PC-9 (cell line): Measurements from ENCODE around the gene CPE. TPM values are rescaled to one million over a fixed set of nuclear protein-coding genes. Genes with fewer than 3 reads are reported as not detected.

Source experiments
- BruUV-seq: library from RNA; stranded (reverse); fragments of 400-500 nt; replicated peaks from 2 replicates; lab custom pipeline; 2021; lab: Mats Ljungman, UMichigan
- CTCF ChIA-PET: fragments of 300-600 bp; sonication (Branson Sonifier 250); formaldehyde crosslinking; loops from one replicate; lab custom pipeline; 2022; ENCODE audit warnings: antibody characterized with exemption; lab: Charles Lee
- POLR2A ChIA-PET: fragments of 300-600 bp; sonication (Branson Sonifier 250); formaldehyde crosslinking; loops from one replicate; lab custom pipeline; 2022; ENCODE audit warnings: antibody characterized with exemption; ENCODE audit not compliant: unreplicated experiment; lab: Charles Lee
- DNase-seq, 2 experiments: peaks; one replicate each; pipeline versions ENCODE4 v3.0.0 to v3.0.0-alpha.2; 2015 to 2022; ENCODE audit warnings: mixed read lengths in 1 of 2
- H2AFZ ChIP-seq: fragments of 200-600 bp; sonication (generic); 2 replicates; pipeline ENCODE4 v1.8.1; 2017; ENCODE audit warnings: antibody characterized with exemption
- H3F3A ChIP-seq: fragments of 200-600 bp; sonication (generic); 2 replicates; pipeline ENCODE4 v1.8.1; 2017; ENCODE audit warnings: antibody characterized with exemption, mild to moderate bottlenecking, low read depth; ENCODE audit not compliant: insufficient read depth
- H3K27ac ChIP-seq: fragments of 200-600 bp; sonication (generic); 2 replicates; pipeline ENCODE4 v1.6.1; 2016; ENCODE audit warnings: mixed run types
- H3K27me3 ChIP-seq: fragments of 200-600 bp; sonication (generic); 2 replicates; pipeline ENCODE4 v1.6.1; 2016; ENCODE audit warnings: low read depth, mixed run types; ENCODE audit not compliant: insufficient read depth
- H3K36me3 ChIP-seq: fragments of 200-600 bp; sonication (generic); 2 replicates; pipeline ENCODE4 v1.6.1; 2016; ENCODE audit warnings: low read depth, mixed run types
- H3K4me1 ChIP-seq: fragments of 200-600 bp; sonication (generic); replicated peaks from 2 replicates; pipeline ENCODE4 v1.6.1; 2016; ENCODE audit warnings: mixed run types; ENCODE audit not compliant: insufficient read depth
- H3K4me2 ChIP-seq: fragments of 200-600 bp; sonication (generic); 2 replicates; pipeline ENCODE4 v1.6.1; 2017; ENCODE audit warnings: mixed run types
- H3K4me3 ChIP-seq: fragments of 200-600 bp; sonication (generic); 2 replicates; pipeline ENCODE4 v1.6.1; 2016; ENCODE audit warnings: mixed run types
- H3K79me2 ChIP-seq: fragments of 200-600 bp; sonication (generic); 2 replicates; pipeline ENCODE4 v1.6.1; 2017; ENCODE audit warnings: low read depth, mixed run types
- H3K9me2 ChIP-seq: fragments of 200-600 bp; sonication (generic); 2 replicates; pipeline ENCODE4 v1.8.1; 2017; ENCODE audit warnings: mild to moderate bottlenecking; ENCODE audit not compliant: insufficient read depth
- H3K9me3 ChIP-seq: fragments of 200-600 bp; sonication (generic); 2 replicates; pipeline ENCODE4 v1.8.1; 2016; ENCODE audit warnings: low read depth; ENCODE audit not compliant: insufficient read depth
- H4K20me1 ChIP-seq: fragments of 200-600 bp; sonication (generic); 2 replicates; pipeline ENCODE4 v1.8.1; 2017; ENCODE audit not compliant: insufficient read depth
- EZH2 ChIP-seq: fragments of 200-600 bp; sonication (generic); IDR thresholded peaks from 2 replicates; pipeline ENCODE4 v1.8.0; 2017; ENCODE audit warnings: antibody characterized with exemption, low read depth
- intact Hi-C: fragments of 100-400 bp; cut with micrococcal nuclease; formaldehyde crosslinking; loops from one replicate; pipeline ENCODE4 v1.10.0; 2022; ENCODE audit not compliant: unreplicated experiment
- total RNA-seq: library from RNA; stranded (reverse); gene quantifications from 2 replicates; pipeline ENCODE4 v1.2.3, GENCODE V29; 2021
- TF ChIP-seq, protein P1 (sequence below): fragments of 200-600 bp; sonication (generic); conservative IDR thresholded peaks from 2 replicates; pipeline ENCODE4 v1.6.1; 2017; ENCODE audit warnings: mixed run types, antibody characterized with exemption, mild to moderate bottlenecking, moderate library complexity

Gene CPE
- total RNA-seq, 1 experiment from 2014 or later = 1.3 TPM

DNA sequence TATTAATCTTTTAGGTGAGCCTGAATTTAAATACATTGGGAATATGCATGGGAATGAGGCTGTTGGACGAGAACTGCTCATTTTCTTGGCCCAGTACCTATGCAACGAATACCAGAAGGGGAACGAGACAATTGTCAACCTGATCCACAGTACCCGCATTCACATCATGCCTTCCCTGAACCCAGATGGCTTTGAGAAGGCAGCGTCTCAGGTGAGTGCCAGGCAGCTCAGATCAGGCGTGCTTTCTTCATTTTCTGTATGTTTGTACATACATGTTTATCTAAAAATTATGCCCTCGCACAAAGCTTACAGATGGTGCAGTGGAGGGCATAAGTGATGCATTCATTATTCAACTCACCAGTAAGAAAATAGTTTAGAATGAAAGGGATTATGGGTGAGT lies 85.6 kb downstream of the CPE start:
- POLR2A ChIA-PET = interaction anchor here (0.7 kb wide), 1 partner anchor 315 kb away, joined by 4 read pairs; no protein-coding TSS in a partner anchor
- no TSS peak for BruUV-seq

DNA sequence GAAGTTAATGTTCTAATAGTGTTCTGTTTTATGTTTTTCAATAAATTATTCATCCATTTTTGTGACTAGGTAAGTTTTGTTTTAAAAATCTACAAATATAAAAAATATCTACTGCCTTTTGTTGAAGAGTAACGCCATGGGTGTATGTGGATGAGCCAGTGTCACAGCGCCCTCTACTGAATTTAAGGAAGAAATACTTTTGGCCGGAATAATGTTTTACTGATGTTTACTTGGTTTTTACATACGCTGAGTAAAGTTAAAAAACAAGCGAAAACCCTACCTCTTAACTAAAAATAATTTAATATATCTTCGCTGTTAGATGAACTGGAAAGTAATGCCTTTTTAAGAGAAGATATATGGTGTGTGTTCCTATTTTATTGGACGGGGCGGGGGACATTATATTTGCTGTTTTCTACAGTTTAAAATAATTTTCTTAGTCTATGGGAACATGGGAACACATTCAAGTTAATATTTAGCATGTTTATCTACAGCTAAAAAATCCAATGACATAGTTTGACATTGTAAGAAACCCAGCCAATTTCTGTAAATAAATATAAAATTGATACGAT lies 86.1 kb downstream of the CPE start:
- BruUV-seq = no TSS peak
- no peaks in the 10 kb centered on the region for H3K4me1 ChIP-seq
- no peaks in the 10 kb centered on the region for H4K20me1 ChIP-seq
- no peaks in the 10 kb centered on the region for H3K9me3 ChIP-seq
- no peaks in the 10 kb centered on the region for H3K9me2 ChIP-seq
- no peaks in the 10 kb centered on the region for H3K36me3 ChIP-seq
- no peak overlapping the region for H3K27ac ChIP-seq
- CTCF ChIA-PET = no interaction called here
- no peak overlapping the region for H3K4me3 ChIP-seq
- H3K4me2 ChIP-seq = peak overlapping the region; percentile 57; the same call in 1 of the 2 replicates
- POLR2A ChIA-PET = interaction anchor here (0.7 kb wide), 1 partner anchor 315 kb away, joined by 4 read pairs; no protein-coding TSS in a partner anchor
- H3K27me3 ChIP-seq = no peaks in the 10 kb centered on the region
- H2AFZ ChIP-seq = no peak overlapping the region
- intact Hi-C loops = loop anchor here (1.0 to 10.0 kb wide), 5 partner anchors 108 to 680 kb away; partner anchors contain the start of genes KLHL2 and TMEM192
- DNase-seq = peak in 1 of 2 experiments; percentile 57
- H3F3A ChIP-seq = no peaks in the 10 kb centered on the region
- no peaks in the 10 kb centered on the region for H3K79me2 ChIP-seq
- TF ChIP-seq EZH2 = no peak
- TF ChIP-seq, protein P1, sequence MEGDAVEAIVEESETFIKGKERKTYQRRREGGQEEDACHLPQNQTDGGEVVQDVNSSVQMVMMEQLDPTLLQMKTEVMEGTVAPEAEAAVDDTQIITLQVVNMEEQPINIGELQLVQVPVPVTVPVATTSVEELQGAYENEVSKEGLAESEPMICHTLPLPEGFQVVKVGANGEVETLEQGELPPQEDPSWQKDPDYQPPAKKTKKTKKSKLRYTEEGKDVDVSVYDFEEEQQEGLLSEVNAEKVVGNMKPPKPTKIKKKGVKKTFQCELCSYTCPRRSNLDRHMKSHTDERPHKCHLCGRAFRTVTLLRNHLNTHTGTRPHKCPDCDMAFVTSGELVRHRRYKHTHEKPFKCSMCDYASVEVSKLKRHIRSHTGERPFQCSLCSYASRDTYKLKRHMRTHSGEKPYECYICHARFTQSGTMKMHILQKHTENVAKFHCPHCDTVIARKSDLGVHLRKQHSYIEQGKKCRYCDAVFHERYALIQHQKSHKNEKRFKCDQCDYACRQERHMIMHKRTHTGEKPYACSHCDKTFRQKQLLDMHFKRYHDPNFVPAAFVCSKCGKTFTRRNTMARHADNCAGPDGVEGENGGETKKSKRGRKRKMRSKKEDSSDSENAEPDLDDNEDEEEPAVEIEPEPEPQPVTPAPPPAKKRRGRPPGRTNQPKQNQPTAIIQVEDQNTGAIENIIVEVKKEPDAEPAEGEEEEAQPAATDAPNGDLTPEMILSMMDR = peak; percentile 88

More for the DNA sequence above, 85.6 kb downstream of the CPE start:
- TF ChIP-seq, protein P1 = no peak
- no peak for TF ChIP-seq EZH2
- Histone ChIP-seq H3K27me3 (no peaks in the 10 kb centered on the region), H3K9me3 (no peaks in the 10 kb centered on the region), H3K79me2 (no peaks in the 10 kb centered on the region), H4K20me1 (no peaks in the 10 kb centered on the region), H3K9me2 (no peaks in the 10 kb centered on the region), H3K27ac (no peak overlapping the region), H2AFZ (no peak overlapping the region), H3K4me3 (no peak overlapping the region), H3K4me2 (no peak overlapping the region), H3F3A (no peaks in the 10 kb centered on the region), H3K36me3 (no peaks in the 10 kb centered on the region), H3K4me1 (no peaks in the 10 kb centered on the region)
- CTCF ChIA-PET = interaction anchor here (0.6 to 0.7 kb wide), 2 partner anchors 120 to 346 kb away, joined by 3 to 4 read pairs; no protein-coding TSS in a partner anchor
- intact Hi-C loops = loop anchor here (2.0 to 10.0 kb wide), 4 partner anchors 108 to 680 kb away; partner anchors contain the start of genes KLHL2 and TMEM192
- DNase-seq = no peak

DNA sequence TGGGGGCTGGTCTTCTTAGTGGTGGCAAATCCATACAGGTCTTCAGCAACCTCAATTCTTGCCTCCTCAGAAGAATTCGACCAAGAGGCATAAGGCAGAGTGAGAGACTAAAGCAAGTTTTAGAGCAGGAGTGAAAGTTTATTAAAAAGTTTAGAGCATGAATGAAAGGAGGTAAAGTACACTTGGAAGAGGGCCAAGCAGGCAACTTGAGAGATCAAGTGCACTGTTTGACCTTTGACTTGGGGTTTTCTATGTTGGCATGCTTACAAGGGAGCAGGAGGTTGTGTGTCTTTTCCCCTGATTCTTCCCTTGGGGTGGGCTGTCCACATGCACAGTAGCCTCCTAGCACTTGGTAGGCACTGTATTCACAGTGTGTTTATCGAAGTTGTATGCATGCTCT lies 91.2 kb downstream of the CPE start:
- TF ChIP-seq, protein P1 = no peak
- no peak for TF ChIP-seq EZH2
- no TSS peak for BruUV-seq
- CTCF ChIA-PET = no interaction called here
- no peaks in the 10 kb centered on the region for H3K27me3 ChIP-seq
- no peaks in the 10 kb centered on the region for H4K20me1 ChIP-seq
- POLR2A ChIA-PET = no interaction called here
- H3K4me3 ChIP-seq = no peak overlapping the region
- H3K9me3 ChIP-seq = peaks cover 3% of the 10 kb centered on the region; the same call in 1 of the 2 replicates
- no peaks in the 10 kb centered on the region for H3K9me2 ChIP-seq
- H3K27ac ChIP-seq = no peak overlapping the region
- DNase-seq = no peak
- no peaks in the 10 kb centered on the region for H3K36me3 ChIP-seq
- no peaks in the 10 kb centered on the region for H3F3A ChIP-seq
- intact Hi-C loops = no loop called here
- H2AFZ ChIP-seq = no peak overlapping the region
- no peaks in the 10 kb centered on the region for H3K4me1 ChIP-seq
- H3K4me2 ChIP-seq = no peak overlapping the region
- no peaks in the 10 kb centered on the region for H3K79me2 ChIP-seq
